HG03460 (cell line): ENCODE results near the gene C19orf53.
"Not testable (repeated sequence)": the region's sequence is repeated elsewhere in the genome, so short reads cannot be mapped to it uniquely, and the experiment has no call there.

ENCODE experiments used
- ATAC-seq: cut with Tn5 transposase; IDR thresholded peaks from one replicate; pipeline ENCODE4 v1.9.1; 2021; ENCODE audit not compliant: unreplicated experiment

C19orf53 gene

GRCh38 chr19:13774217-13775191 is at the start of gene C19orf53:
TSS of gene C19orf53 (plus strand) at chr19:13774456. CDS start at chr19:13774478, 22 bp downstream.
- peak; percentile 86 for ATAC-seq

GRCh38 chr19:13726323-13726722 is 47.9 kb upstream of the C19orf53 start:
- ATAC-seq, result no peak

DNA sequence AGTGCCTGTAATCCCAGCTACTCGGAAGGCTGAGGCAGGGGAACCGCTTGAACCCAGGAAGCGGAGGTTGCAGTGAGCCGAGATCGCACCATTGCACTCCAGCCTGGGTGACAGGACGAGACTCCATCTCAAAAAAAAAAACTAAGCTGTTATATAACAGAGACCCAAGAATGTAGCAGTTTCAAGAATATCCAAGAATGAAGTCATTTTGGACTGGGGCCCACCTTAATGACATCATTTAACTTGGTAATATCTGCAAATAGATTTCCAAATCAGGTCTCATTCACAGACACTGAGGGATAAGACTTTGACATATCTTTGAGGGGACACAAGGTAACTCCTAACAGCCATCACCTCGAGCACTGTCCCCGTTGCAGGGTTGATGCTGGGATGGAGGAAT is 46.5 kb upstream of the C19orf53 start:
- no peak for ATAC-seq

- ATAC-seq, result no peak
Observed at GRCh38 chr19:13729859-13730258, 44.4 kb upstream of the C19orf53 start.

DNA sequence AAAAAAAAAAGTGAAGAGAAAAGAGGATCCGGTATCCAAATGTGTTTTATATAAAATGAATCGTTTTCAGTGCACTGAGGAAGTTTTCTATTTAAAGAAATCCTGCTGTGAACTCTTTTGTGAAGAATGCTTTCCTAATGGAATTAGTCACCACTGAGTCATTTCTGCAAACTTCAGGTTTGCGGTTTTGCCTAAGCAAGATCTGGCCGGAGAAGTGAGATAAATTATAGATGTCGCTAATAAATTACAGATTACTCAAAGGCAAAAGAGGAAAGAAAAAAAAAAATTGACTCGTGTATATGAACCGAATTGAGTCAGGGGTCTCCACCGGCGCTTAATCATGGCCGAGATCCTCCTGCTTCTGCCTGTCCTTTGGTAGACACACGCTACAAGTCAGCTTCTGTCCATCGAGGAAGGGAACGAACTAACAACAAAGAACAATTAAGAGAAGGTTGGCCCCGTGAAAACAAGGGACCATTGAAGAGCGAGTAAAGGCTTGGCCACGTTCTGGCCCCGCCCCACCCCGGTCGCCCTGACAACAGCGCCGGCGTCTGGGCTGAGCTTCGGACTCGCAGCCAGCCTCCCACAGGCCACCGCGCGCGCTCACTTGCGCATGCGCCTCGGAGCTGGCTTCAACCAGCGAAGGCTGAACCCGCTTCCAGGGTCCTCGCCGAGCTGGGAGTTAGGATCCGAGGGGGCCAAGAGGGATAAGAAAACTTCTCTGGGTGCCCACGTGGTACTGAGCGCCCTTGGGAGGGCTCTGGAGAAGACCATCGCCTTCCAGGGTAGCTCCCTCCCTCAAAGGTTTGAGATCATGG is 42.9 kb upstream of the C19orf53 start:
- ATAC-seq, result peak; percentile 91

GRCh38 chr19:13732337-13732736 is 41.9 kb upstream of the C19orf53 start:
- ATAC-seq, result no peak

DNA sequence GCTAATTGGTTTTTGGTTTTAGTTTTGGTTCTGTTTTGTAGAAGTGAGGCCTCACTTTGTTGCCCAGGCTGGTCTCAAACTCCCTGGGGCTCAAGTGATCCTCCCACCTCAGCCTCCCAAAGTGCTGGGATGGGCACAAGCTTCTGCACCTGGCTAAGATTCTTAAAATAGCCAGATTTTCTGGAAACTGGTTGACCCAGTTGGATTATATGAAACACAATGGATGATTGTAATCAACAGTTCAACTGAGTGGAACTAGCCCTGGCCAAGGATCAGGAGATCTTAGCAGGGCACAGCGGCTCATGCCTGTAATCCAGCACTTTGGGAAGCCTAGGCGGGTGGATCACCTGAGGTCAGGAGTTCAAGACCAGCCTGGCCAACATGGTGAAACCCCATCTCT is 39.5 kb upstream of the C19orf53 start:
- ATAC-seq, result no peak

- no peak for ATAC-seq
Observed at GRCh38 chr19:13738073-13738472, 36.2 kb upstream of the C19orf53 start.

- ATAC-seq, result no peak
Observed at GRCh38 chr19:13741893-13742292, 32.4 kb upstream of the C19orf53 start.

- ATAC-seq, result no peak
Observed at GRCh38 chr19:13742756-13743155, 31.5 kb upstream of the C19orf53 start.

DNA sequence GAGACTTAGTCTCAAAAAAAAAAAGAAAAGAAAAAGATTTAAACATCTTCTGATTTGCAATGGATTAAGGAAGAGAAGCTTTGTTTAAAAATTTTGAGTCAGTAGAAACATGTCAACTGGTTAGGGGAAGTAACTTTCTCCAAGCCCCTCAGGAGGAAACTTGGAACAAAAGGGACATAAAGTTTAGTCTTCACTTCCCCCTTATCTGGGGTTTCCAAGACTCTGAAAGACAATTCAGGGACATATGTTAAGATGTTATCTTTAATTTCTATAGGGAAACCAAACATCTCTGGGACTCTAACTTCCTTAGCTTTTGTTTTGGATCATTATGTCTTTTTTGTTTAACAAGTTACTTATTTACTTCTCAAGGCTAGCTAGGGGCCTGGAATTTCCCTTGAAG is 30.1 kb upstream of the C19orf53 start:
- no peak for ATAC-seq

DNA sequence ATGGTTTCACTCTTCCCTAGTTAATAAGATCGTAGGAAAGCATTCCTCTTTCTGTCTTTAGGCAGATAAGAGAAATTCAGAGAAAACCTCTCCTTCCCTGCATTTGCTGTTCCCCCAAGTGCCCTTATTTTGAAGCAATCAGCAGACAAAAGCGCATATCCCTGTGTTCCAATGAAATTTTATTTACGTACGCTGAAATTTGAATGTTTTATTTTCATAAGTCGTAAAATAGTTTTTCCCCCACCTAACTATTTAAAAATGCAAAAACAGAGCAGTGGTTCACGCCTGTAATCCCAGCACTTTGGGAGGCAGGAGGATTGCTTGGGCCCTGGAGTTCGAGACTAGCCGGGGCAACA is 27.2 kb upstream of the C19orf53 start:
- no peak for ATAC-seq

- no peak for ATAC-seq
Observed at GRCh38 chr19:13748169-13748828, 26.0 kb upstream of the C19orf53 start.

DNA sequence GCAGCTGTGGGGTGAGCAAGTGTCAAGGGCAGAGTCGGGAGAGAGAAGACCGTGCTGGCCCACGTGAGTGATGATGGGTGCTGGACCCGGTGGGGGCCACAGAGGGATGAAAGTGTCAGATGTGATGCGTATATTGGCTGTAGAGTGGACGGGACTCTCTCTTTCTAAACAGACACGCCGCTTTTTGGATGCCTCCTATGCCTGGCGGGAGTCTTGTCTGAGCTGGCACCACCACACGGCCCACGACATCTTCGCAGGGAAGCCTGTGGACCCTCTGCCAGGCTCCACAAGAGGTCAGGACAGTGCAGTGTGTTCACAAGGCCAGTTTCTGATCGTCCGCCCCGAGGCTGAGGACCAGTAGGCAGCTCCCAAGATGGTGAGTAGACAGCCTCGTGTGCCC is 22.8 kb upstream of the C19orf53 start:
- ATAC-seq, result no peak

DNA sequence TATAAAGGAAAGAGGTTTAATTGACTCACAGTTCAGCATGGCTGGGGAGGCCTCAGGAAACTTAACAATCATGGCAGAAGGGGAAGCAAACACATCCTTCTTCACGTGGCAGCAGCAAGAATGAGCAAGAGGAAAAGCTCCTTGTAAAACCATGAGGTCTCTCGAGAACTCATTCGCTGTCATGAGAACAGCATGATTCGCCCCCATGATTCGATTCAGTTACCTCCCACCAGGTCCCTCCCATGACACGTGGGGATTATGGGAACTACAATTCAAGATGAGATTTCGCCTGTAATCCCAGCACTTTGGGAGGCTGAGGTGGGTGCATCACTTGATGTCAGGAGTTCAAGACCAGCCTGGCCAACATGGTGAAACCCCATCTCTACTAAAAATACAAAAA is 20.6 kb upstream of the C19orf53 start:
- ATAC-seq, result not testable (repeated sequence)

GRCh38 chr19:13756210-13756609 is 18.0 kb upstream of the C19orf53 start:
- no peak for ATAC-seq

GRCh38 chr19:13757805-13758772 is 16.2 kb upstream of the C19orf53 start:
- no peak for ATAC-seq

DNA sequence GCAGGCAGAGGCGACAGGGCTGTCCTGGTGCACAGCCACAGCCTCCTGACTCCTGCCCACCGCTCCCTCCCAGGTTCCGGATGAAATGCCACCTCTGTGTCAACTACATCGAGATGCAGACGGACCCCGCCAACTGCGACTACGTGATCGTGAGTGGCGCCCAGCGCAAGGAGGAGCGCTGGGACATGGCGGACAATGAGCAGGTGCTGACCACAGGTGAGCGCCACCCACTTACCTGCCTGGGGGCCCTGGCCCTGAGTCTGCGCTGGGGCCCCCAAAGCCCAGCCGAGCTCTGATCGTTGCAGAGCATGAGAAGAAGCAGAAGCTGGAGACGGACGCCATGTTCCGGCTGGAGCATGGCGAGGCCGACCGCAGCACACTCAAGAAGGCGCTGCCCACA is 15.5 kb upstream of the C19orf53 start:
- no peak for ATAC-seq

GRCh38 chr19:13761423-13761822 is 12.8 kb upstream of the C19orf53 start:
- no peak for ATAC-seq

- ATAC-seq, result no peak
Observed at GRCh38 chr19:13762635-13763235, 11.5 kb upstream of the C19orf53 start.
